Stimulated activated CD4-positive, alpha-beta T cell treated with anti-CD3 and anti-CD28 coated beads, Interleukin-2, amount 100 ng/mL, for 48 hours (primary cell): Measurements from ENCODE around the gene ANTXR2.
"Not testable (repeated sequence)": the region's sequence is repeated elsewhere in the genome, so short reads cannot be mapped to it uniquely, and the experiment has no call there.

Experiments
- DNase-seq, 2 donors: peaks; one replicate each; pipeline ENCODE4 v3.0.0-alpha.2; 2020

Gene ANTXR2

DNA sequence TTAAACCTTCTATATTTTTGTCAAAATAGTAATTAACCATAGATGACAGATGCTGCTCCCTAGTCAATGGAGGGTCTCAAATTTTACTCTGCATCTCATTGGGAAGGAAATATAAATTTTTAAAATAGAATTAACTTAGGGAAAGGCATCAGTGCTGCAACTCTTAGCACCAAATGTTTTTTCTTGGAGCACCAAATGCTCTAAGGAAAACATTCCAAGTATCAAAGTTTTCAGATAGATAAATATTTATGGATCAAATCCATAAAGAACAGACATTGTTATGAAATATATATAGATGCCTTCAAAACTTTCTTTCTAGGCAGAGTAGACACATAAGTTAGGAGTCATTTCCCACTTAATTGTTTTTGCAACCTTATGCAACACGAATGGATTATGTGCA, 168.7 kb downstream of the ANTXR2 start:
- no peak for DNase-seq

- DNase-seq: no peak
Observed at GRCh38 chr4:79900182-79900581, 172.8 kb downstream of the ANTXR2 start.

- DNase-seq: no peak
Observed at GRCh38 chr4:79899481-79899880, 173.5 kb downstream of the ANTXR2 start.

- no peak for DNase-seq
Observed at GRCh38 chr4:79898055-79898454, 175.0 kb downstream of the ANTXR2 start.

DNA sequence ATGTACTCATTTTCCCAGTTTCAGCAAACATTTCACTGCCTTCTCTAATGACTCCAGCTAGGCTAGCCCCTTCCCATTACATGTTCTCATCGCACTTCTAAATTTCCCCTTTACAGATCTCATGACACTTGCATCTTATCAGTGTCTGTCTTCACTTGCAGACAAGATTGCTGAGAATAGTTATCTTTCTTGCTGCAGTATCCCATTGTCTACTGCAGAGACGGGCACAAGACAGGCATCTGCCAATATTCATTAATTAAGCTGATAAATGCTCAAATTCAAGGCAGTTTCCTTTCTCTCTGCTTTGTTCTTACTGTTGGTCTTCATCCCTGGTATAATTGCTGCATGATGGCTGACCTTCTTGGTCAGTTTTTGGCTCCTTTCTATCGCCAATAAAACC, 175.9 kb downstream of the ANTXR2 start:
- no peak for DNase-seq

DNA sequence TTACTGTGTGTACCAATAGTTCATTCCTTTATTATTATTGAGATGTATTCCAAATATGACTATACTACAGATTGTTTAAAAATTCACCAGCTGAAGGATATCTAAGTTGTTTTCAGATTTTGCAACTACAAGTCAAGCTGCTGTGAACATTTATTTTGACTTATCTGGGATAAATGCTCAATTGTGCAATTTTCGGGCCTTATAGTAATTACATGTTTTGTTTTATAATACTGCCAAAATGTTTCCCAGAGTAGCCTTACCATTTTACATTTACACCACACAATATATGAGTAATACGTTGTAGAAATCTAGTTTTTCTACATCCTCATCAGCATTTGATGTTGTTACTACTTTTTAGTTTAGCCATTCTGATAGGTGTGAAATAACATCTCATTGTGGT, 179.6 kb downstream of the ANTXR2 start:
- DNase-seq: no peak

- DNase-seq: not testable (repeated sequence)
Observed at GRCh38 chr4:79889026-79889425, 184.0 kb downstream of the ANTXR2 start.

DNA sequence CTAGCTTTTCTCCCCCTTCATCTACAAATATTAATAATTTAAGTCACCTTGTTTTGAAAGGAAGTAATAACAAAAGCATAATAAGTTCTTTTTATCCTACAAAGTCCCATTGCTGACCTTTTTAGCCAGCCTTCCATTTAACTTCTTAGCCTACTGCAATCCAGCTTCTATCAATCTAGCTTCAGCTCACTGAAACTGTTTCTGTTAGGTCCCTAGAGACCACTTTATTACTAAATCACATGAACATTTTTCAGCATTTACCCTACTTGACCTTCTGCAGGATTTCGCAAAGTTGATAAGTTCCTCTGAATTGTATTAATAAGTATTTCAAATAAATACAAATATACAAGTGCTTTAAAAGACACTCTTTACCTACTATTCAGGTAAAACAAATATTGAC, 186.5 kb downstream of the ANTXR2 start:
- no peak for DNase-seq

GRCh38 chr4:79886021-79886420, 187.0 kb downstream of the ANTXR2 start:
- no peak for DNase-seq

DNA sequence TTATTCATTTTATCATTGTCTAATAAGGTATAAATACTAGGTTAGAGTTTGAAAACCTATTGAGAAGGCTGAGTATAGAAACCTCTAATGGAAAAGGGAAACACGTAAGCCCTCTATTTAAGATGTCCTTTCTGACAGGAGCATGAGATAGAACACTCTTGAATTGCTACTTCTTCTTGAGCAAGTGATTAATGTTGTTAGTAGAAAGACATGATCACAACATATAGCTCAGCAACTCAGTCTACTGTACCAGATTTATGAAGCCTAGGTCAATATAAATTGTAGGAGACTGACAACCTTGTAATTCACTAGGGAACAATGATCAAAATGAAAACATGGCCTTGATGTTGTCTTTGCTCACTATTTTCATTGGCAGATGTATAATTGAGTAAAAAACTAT, 189.7 kb downstream of the ANTXR2 start:
- DNase-seq: no peak

GRCh38 chr4:79882806-79883205, 190.2 kb downstream of the ANTXR2 start:
- DNase-seq: no peak

DNA sequence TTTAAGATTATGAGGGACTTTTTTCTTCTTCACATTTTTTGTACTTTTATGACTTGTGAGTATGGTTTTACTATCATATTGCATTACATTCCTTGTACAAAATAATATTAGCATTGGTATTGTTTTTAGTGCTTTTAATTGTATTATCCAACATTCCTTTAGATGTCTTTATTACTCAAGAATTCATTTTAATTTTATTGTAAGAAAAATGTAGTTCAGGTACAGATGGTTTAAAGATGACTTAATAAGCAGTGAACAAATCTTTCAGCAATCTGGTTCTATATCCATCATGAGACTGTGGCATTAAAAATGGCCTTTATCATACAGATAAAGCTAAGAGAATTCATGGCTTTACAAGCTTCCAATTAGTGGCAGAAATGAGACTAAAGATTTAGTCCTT, 191.6 kb downstream of the ANTXR2 start:
- no peak for DNase-seq

GRCh38 chr4:79877511-79877910, 195.5 kb downstream of the ANTXR2 start:
- no peak for DNase-seq

DNA sequence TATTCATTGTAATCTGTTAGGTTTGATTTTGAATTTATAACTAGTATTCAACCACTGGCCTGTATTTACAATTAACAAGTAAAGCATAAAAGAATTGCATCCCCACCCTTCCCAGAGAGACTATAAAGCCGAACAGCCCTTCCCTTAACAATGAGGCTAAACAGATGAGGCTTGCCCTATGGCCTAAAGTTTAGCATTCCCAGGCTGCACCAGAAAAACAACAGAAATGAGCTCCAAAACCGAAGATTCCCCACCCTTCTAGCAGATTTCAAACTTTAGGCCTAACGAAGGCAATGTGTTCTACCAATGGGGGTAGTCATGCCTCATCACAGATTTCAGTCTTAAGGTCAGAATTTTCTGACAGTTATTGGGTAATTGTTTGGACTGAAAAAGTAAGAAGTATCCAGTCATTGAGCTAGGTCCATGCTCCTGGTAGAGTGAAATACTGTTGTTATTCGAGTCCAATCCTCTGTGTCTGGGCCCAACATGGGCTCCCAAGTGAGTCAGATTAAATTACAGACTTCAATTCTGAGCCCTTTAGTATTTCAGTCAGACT, 197.6 kb downstream of the ANTXR2 start:
- no peak for DNase-seq

DNA sequence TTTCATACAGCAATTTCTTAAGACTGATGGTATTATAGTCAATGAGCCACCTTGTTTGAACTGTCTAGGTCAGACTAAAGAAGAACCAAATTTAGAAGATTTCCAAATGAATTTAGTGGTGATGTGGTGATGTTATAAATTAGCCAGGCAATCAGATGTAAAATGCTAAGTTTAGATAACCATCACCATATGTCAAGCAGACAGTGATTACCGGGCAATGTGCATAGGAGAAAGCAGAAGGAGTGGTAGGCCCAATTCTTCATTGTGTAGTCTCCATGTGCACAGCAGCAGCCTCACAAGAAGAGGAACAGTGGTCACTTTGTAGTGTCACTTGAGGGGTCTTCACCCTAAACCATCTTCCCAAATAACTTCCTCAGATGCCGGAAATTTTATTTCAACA, 198.8 kb downstream of the ANTXR2 start:
- no peak for DNase-seq

DNA sequence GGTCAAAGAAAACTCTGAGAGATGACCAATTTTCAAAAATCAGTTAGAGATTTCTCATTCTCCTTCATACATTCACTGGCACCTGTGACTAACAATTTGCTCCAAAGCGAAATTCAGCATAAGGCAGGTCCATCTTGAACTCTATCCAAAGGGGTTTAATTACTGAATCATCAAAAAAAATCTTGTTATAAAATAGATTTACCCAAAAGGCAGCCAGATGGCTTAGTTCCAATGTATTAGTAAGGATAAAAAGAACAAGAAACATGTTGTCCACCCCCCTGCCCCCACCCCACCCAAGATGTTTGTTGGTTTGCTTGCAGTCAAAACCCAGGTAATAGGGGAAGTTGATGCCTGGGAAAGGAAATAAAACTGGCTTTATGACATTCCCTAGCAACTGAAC, 200.3 kb downstream of the ANTXR2 start:
- DNase-seq: no peak

DNA sequence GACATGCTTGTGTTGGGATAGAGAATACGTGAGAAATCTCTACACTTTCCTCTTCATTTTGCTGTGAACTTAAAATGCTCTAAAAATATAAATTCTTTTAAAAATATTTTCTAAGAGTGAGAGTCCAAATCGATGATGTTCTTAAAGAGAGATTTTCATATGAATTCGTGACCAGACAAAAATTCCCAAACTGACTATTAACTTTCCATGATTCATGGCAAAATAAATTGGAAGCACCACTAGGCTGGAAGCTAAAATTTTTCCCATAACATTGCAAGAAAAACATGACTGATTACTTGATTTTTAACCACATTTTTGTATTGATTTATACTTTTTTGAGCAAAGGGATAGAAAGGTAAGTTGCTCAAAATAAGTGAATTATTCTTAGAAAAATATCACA, 201.1 kb downstream of the ANTXR2 start:
- no peak for DNase-seq

DNA sequence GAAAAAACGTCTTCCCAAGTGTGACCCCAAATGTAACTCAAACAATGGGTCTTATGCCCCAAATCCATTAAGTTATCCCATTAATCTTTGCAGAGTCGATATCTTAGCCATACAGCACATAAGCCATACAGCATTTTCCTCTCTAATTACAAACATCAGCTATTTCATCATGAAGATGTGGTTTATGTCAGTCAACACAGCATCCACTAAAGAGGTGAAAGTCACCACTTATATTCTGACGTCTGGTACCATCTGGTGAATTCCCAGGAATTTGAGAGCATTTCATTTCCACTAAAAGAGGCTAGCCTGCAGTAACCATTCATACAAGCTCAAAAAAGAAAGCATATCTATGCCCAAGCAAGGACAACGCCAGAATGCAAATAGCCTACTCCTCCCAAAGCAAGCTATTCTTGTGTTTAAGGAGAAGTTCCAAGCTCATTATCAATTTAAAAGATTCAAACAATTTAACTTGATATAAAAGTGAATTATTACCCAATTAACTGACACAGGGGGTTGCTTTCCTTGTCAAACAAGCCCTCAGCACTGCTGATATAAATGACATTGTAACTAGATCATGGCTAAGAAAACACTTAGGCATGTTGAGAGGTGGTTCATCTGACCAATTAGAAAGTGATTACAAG, 203.3 kb downstream of the ANTXR2 start:
- no peak for DNase-seq

GRCh38 chr4:79865201-79865597, 207.8 kb downstream of the ANTXR2 start:
- no peak for DNase-seq

GRCh38 chr4:79864500-79865200, 208.4 kb downstream of the ANTXR2 start:
- DNase-seq: no peak

DNA sequence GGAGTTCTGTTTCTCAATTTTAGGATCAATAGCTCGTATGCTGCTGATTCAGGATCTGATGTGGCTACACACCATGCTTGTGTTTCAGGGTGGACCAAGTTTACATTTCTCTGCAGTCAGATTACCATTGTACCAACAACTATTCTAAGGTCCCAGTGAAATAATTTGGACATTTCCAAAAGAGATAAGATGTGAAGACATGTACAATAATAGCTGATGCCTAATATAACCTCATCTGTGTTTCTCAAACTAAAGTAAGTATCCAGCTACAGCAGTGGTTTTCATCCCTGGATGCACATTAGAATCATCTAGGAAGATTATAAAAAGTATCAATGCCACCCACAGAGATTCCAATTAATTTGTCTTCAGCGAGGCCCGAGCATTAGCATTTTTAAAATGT, 209.7 kb downstream of the ANTXR2 start:
- DNase-seq: no peak

- no peak for DNase-seq
Observed at GRCh38 chr4:79862821-79863220, 210.2 kb downstream of the ANTXR2 start.

DNA sequence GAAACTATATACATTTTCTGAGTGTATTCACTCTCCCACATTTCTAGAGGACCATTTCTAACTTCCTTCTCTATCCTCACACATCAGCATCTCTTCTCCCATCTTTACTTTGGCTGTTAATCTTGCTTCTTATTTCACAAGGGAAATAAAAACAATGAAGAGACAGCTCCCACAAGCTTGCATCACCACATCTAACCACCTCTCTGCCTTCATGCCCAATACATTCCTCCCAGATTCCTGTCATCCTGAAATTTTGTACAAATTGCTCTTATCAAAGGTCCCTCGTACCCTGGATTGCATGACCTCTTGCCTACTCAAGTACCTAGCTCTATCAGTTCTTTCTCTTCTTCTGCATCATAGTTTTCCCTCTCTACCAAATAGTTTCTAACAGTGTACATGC, 215.2 kb downstream of the ANTXR2 start:
- DNase-seq: no peak

GRCh38 chr4:79856196-79856595, 216.8 kb downstream of the ANTXR2 start:
- DNase-seq: no peak
